NCI-H82 (cell line): ENCODE results near the gene HIGD1A.

Experiments used
- DNase-seq: peaks from one replicate; lab custom pipeline; 2025; lab: John Stamatoyannopoulos, UW

Gene HIGD1A

DNA sequence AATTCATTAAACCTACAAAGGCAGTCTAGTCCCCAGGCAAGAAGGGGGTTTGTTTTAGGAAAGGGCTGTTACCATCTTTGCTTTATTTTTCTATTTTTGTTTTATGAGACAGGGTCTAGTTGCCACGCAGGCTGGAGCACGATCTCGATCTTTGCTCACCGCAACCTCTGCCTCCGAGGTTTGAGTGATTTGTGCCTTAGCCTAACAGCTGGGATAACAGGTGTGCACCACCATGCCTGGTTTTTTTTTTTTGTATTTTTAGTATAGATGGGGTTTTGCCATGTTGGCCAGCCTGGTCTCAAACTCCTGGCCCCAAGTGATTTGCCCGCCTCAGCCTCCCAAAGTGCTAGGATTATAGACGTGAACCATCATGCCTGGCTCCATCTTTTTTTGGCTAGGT lies 4.9 kb downstream of the HIGD1A start:
- DNase-seq = no peak

DNA sequence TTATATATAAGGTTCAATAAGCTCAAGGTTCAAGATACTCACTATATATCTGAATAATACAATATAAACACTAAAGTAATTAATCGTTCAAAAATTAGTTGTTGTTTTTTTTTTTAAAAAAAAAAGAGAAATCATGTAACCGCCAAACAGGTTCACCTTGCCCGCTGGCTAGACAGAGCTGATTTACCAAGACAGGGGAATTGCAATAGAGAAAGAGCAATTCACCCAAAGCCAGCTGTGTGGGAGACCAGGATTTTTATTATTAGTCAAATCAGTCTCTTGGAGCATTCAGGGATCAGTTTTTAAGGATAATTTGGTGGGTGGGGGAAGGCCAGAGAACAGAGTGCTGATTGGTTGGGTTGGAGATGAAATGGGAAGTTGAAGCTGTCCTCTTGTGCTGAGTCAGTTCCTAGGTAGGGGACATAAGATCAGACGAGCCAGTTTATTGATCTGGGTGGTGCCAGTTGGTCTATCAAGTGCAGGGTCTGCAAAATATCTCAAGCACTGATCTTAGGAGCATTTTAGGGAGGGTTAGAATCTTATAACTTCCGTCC lies 7.9 kb downstream of the HIGD1A start:
- DNase-seq = no peak

DNA sequence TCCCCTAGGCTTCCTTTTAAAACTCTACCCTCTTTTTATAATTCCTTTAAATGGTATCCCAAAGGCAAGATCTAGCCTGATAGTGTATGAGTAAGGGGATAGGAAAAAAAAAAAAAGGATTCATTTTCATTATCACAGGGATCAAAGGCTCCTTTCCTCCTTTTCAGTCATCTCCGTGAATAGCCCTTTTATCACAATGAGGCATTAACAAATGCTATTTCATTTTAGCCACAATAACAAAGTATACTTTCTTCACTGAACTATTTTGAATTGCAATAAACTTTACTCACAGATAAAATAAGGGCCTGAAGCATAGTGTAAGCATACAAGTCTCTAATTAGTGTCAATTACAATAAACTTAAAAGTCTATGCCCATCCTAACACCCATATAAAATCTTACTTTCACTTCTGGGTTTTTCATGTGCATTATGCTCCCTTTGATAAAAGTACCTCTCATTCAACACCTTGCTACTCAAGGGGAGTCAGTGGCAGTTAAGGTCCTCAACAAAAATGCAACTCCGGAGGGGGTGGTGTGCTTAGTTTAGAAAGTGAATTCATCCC lies 8.6 kb downstream of the HIGD1A start:
- DNase-seq = no peak

DNA sequence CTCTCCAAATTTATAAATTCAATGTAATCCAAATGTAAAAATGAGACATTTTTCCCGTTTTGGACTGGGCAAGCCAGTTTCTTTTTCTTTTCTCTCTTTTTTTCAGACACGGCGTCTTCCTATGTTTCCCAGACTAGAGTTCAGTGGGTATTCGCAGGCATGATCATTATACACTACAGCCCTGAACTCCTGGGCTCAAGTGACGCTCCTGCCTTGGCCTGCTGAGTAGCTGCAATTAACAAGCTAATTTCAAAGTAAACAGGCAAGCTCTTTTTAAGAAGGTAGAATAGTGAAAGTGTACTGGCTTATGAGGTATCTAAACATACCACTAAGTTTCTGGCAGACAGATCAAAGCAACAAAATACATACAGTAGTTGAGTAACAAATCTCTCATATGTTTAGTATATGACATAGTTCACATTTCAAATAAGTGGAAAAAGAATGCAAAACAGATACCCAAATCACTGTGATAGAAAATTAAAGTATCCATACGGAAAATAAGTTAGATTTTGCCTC lies 13.5 kb downstream of the HIGD1A start:
- DNase-seq = no peak

DNA sequence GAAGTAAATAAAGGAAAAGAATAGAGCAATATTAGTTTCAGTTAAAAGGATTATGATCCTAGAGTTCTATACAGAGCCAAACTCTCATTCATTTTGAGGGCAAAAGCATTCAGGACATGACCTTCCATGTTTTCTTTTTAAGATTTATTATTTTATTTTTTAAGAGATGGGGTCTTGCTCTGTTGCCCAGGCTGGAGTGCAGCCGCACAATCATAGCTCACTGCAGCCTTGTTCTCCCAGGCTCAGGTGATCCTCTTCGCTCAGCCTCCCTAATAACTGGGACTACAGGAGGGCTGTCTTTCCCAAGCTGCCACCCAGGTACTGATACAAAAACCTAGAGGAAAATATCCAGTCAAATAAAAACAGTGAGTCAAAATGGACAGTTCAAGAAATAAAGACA lies 17.7 kb downstream of the HIGD1A start:
- DNase-seq = no peak

DNA sequence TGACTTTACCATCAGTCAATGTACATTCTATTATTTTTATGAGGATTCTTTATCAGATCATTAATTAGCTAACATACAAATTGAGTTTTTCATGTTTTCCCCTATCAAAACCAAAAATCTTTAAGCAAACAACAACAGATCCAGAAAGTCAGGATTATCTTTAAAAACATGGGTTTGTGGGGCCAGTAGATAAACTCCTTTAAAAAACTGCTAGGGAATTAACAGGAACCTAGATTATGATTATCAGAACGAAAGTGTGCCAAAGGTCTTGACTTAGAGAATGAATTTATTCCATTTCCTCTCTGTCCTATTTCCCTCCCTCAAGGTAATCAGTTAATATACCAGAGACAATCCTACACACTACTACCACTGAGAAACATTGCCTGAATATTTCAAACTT lies 18.1 kb downstream of the HIGD1A start:
- no peak for DNase-seq

DNA sequence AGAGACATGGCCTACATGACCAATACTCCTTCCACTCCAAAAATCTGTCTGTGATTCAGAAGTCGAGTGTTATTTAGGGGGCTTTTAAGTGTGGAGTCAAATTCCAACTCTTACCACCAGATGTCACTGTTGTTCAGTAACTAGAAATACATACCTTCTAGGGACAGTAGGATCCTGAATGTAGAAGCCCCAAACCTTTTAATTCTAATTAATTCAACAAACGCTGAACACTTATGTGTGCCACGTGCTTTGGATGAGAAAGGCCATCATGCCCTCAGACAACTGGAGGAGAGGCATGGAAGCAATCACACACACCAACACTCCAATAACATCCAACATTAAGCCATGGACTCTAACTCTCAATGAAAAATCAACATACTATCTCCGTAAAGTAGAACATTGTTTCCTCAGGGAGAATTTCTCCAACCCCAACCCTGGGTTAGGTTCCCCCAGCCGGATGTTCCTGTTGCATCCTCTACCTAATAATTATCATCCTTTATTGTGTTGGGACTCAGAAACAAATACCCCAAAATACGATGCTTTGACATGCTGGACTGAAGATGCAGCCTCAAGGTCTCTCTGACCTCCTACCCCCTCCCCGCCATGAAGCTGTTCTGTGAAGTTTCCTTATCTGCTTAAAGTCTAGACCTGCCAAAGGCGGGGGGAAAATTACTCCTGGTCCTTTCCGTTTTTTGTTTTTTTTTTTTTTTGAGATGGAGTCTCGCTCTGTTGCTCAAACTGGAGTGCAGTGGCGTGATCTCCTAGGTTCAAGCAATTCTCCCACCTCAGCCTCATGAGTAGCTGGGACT lies 23.2 kb downstream of the HIGD1A start:
- DNase-seq = peak; percentile 82

DNA sequence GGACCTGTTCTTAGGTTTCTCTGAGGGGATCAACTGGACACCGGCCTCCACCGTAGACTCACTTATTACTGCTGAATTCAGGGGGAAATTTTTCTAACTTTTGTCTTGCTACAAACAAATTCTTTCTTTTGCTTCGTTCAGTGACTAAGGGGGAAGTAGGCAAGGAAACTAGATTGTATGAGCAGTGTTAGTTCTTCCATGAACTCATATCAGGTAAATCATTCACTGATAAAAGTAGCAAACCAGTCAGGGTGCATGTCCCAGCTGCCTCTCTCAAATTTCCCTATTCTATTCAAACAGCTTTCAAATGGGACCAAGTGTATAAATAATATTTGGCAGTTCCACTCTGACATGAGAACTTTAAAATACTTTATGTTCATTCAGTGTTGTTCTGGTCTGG lies 23.9 kb downstream of the HIGD1A start:
- DNase-seq = no peak

DNA sequence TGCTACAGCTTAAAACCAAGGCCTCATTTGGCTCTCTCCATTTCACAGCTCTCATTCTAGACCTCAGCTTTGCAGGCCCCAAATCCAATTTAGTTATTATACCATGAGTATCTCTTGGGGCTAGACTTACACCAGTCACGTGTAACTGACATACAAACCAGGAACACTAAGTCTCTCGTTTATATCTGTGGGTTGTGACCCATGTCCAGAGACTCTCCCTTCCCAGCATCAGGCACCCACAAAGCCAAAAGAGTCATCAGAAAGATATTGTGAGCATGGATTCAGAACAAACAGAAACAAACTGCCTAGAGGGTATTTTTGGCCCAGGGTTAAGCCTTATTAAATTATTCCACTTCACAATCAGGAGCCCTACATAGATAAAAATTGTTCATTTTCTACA lies 25.6 kb downstream of the HIGD1A start:
- peak; percentile 91 for DNase-seq

DNA sequence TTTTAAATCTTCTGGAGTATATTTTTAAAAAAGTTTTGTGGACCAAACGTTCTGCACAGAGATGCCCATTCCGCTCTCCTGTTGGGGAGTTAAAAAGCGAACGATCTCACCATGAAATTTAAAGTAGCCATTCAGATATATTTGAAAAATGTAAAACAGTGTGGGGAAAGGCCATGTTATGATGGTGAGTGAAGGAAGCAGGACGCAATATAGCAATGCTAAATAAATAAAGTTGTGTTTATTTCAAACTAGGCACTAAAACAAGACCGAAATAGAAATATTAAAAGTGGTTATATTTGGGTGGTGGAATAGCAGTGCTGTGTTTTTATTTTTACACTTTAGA lies 30.9 kb downstream of the HIGD1A start:
- DNase-seq = no peak

DNA sequence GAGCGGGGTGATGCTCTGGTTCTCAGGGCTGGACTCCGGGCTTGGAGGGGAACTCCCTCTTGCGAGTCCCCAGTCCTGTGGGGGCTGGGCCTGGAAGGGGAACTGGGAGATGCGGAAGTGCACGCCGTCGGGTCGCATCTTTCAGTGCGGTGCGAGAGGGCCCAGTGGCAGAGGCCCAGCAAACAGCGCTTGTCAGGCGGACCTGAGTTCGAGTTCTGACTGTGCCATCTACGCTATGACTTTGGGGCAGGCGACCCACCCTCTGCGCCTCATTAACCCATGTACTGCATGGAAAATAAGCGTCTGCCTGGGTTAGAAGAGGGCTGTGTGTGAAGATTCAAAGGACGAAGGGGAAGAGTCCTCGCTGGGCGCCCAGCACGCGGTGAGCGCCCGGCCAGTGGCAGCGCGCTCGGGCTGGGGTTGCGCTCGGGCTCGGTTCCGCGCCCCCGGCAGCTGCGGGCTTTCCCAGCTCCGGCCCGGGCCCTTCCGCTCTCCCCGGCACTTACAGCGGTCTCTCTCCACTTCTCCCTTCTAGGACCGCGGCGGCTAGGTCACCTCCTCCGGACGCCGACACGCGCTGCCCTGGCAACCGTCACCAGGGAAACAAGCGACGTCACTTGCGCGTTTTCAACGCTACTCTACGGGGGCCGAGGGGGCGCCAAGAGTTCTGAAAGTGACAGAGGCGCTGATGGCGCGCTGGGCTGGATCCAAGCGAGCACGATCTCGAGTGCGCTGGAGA lies 31.5 kb downstream of the HIGD1A start, which contains the start of gene CCDC13:
CCDC13 (minus strand) TSS at position 584 of the 739 bp plus-strand sequence. CDS start 14,908 bp downstream, outside the sequence.
- peak; percentile 89 for DNase-seq

DNA sequence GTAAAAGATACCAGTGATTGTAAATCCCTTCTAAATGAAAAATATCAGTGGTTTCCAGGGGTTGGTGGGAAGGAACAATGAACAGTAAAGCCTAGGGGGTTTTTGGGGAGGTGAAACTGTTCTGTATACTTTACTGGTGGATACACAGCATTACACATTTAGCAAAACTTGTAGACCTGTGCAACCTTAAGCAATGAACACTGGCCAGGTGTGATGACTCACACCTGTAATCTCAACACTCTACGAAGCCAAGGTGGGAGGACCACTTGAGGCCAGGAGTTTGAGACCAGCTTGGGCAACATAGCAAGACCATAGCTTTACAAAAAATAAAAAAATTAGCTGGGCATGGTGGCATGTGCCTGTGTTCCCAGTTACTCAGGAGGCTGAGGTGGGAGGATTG lies 33.0 kb downstream of the HIGD1A start:
- no peak for DNase-seq

DNA sequence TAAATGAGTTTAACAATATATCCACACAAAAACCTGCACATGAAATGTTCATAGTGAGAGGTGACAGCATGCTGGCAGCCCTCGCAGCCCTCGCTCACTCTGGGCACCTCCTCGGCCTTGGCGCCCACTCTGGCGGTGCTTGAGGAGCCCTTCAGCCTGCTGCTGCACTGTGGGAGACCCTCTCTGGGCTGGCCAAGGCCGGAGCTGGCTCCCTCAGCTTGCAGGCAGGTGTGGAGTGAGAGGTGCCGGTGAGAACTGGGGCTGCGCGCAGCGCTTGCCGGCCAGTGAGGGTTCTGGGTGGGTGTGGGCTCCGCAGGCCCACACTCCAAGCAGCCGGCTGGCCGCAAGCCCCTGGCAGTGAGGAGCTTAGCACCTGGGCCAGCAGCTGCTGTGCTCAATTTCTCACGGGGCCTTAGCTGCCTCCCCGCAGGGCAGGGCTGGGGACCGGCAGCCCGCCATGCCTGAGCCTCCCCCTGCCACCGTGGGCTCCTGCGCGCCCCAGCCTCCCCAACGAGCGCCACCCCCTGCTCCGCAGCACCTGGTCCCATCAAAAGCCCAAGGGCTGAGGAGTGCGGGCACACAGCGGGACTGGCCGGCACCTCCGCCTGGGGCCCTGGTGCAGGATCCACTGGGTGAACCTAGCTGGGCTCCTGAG lies 34.7 kb downstream of the HIGD1A start:
- no peak for DNase-seq

DNA sequence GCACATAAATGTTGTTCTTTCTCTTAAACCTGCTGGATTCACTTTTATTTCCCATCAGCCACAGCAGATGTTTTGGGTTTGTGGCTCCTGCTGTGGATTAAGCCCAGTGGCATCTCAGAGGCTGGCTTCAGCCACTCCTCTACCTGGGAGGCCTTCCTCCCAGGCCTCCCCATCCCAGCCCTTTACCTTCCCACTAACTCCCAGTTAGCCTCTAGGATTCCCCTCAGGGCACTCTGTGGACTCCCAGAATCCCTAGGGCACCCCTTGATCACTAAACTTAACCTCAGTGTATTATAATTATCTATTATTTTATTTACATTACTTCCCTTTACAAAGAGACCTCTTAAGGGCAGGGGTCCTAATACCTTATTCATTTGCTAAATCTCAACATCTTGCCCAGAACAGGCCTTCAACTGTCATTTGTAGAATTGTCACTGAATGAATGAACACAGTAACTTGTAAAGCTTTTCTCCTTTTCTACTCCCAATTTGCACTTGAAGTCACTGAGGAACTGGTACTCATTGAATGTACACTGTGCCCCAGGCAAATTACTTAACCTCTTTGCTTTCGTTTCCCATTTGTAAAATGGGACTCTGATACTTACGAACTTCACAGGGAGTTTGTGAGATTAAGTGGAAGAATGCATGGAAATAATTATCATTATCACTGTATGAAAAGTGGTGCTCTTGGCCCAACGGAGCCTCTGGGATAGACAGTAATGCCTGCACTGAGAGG lies 39.6 kb downstream of the HIGD1A start:
- DNase-seq = no peak

DNA sequence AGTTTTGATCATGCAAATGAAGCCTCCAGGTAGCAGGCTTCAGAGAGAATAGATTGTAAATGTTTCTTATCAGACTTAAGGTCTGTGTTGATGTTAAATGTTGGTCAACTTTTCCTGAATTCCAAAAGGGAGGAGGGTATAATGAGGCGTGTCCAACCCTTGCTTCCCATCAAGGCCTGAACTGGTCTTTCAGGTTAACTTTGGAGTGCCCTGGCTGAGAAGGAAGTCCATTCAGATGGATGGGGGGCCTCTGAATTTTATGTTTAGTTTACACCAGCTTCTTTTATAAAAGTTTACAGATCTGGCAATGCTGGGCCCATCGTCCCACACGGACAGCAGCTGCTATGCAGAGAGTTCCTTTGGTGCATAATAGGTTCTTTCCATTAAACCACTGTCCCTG lies 40.2 kb downstream of the HIGD1A start:
- DNase-seq = no peak

DNA sequence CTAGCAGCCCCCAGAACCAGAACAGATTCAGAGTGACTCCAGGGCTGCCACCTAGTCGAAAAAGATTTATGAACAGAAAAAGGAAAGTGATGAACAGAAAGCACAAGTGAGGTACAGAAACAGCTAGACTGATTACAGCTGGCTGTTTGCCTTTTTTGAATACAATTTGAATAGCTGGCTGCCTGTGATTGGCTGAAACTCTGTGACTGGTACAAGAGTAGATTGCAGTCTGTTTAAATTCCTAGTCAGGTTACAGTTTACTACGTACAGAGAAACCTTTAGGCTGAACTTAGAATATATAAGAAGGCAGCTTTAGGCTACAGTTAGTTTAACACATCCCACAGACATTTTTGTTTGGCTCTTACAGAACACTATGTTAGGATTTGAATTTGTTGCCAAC lies 41.3 kb downstream of the HIGD1A start:
- DNase-seq = no peak

DNA sequence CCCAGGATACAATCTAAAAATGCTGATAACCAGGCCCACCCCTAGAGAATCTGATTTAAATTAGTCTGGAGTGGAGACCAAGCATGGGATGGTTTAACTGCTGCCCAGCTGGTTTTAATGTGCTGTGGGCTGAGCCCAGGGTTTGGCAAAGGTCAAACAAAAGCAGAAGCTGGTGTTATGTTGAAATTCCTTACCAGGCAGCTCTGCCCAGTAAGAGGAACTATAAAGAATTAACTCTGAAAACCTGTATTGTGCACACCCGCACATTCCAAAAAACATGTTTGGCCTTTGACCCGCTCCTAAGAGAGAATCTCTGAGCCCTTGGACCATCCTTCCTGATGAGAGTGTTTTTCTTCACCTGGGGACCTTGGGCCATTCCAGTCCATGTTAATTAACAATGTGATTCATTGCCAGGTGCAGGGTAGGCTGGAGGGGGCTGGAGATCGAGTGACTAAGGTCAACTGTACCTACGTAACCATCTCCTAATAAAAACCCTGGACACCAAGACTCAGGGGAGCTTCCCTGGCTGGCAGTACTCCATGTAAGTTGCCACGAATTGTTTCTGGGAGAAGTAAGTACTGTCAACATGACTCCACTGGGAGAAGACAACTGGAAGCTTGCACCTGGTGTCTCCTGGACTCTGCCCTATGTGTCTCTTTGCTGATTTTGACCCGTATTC lies 42.1 kb downstream of the HIGD1A start:
- DNase-seq = no peak

DNA sequence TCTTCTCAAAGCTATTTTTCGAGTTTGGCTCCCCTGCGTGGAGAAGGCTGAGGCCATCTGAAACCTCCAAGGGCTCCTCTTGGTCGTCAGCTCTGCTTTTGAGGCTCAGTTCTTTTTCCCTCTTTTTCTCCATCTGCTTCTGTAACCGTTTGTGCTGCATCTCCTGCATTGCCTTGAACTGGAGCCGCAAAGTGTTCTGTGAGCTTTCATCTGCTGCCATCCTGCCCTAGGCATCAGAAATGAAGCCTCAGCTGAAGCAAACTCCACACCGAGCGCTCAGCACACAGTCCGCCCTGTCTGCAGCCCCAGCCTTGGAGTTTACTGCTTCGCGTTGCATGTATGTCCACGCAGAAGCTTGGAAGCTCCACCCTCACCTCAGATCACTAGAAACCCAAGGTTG lies 46.2 kb downstream of the HIGD1A start:
- no peak for DNase-seq

DNA sequence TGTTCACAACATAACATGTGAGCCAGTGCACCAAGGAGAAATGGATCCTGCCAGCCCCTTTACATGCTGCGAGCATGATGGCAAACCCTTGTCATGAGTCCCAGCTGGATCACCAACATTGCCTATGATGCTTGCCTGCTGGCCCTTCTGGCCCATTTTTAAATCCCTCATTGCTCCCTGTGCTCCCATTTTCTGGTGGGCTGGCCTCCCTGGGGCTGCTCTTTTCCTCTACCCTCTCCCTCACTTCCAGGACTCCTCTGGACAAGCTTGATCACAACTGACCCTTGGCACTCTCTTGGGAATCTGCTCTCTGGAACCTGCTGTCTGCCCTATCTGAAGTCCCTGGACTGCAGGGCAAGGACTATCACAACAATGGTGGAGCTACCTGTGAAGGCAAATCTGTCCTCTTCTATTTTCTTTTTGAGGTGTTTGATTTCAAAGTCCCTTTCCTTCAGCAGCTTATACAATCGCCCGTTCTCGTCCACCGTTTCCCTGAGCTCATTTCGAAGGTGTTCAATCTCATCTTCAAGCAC lies 47.5 kb downstream of the HIGD1A start:
- DNase-seq = no peak
